ENCODE measurements around the gene RPS6KA2. TPM values are rescaled to one million over a fixed set of nuclear protein-coding genes. Genes with fewer than 3 reads are reported as not detected.
"Not testable (repeated sequence)": the region's sequence is repeated elsewhere in the genome, so short reads cannot be mapped to it uniquely, and the experiment has no call there.

Gene RPS6KA2
- total RNA-seq, 1 experiment from 2014 or later: 32.6 TPM

DNA sequence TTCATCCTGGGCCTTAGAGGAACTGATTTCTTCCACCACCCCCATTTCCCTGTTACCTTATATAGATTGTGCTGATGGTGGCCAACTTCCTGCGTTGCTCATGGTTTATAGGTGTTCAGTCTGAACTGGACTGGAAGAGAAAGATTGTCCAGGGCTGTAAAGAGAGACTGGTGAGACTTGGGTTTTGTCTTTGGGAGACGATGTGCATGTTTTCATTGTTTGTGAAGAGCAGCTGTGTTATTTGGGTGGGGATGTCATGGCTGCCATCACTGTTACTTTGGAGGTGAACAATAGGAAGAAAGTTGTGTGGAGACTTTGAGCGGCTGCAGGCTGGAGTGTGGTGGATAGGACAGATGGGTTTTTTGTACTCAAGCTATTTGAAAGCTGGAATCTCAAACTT is 228.7 kb downstream of the RPS6KA2 start:
- DNase-seq (ENCODE audit: low spot score): no peak

DNA sequence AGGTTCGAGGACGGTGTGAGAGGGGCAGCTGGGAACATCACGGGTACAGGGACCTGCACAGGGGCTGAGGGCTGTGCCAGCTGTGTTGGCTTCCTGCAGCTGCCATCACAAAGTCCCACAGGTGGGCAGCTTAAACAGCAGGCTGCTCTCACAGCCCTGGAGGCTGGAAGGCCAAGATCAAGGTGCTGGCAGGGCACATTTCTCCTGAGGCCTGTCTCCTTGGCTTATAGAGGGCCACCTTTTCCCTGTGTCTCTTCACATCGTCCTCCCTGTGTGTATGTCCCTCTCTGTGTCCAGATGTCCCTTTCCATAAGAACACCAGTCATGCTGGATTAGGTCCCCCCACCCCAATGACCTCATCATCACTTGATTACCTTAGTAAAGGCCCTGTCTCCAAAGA is 229.2 kb downstream of the RPS6KA2 start:
- no peak for DNase-seq (ENCODE audit: low spot score)

DNA sequence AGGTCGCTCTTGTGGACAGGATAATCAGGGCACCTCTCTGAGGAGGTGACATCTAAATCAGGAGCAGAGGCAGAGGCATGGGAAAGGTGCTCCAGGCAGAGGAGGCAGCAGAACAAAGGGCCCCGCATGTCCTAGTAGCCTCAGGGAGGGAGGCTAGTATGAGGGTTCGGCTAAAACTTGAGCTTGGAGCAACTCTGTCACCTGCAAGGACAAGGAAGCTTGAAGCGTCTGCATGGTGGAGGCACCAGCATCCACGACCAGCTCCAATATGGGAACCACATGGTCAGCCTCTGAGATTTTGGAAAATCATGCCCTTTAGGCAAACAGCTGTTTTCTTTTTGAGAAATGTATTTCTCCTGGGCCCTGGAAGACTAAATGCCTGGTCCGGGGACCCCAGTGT is 231.3 kb downstream of the RPS6KA2 start:
- no peak for DNase-seq (ENCODE audit: low spot score)

DNA sequence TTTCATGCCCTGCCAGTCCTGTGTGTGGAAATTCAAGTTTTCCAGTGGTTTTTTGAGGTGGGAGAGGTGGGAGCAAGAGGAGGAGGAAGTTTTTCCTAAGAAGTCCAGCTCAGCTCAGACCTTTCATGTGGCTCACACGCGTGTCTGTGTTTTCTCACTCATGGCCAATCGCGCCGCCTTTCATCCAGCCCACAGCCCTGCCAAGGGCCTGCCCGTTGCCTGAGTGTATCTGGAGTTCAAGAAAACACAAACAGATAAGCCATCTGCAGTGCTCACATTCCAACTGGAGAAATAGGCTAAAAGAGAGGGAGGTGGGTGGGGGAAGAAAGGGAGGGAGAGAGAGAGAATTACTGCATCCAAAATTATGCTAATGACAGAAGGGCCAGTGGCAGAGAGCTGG is 231.7 kb downstream of the RPS6KA2 start:
- no peak for DNase-seq (ENCODE audit: low spot score)

DNA sequence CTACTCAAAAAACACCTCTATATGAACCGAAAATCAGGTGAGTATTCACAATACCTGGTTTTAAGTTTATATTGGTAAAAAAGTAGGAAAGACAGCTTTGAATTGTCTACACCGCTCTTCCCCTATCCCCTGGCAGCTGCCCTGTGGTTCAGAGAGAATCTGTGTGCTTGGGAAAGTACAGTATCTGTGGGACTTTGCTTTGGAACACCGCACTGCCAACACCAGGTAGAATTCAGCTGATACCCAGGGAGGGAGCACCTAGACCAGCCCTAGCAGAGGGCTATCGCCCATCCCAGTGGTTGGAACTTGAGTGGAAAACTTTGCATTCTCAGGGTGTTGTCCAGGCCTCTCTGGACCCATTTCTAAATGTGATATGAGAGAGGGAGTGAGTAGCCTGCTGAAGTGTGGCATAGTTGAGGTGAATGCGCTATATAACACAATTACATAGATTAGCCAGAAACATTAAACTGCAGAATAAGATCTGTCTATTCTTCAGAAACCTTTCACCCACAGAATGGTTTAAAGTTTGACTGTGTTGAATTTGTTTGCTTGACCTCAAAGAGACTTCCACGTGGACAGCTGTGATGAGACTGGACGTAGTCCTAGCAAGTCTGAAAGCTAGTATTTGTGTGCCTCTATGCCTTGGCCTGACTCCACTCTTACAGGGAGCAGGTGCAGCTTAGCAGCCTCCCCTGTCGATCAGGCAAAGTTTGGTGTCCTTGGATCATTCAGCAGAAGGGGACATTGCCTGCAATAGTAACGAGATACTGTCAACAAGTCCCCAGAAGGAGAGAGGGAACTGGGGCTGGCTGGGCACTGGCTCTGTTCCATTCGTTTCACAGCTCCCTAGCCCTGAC is 232.8 kb downstream of the RPS6KA2 start:
- DNase-seq (ENCODE audit: low spot score): no peak

DNA sequence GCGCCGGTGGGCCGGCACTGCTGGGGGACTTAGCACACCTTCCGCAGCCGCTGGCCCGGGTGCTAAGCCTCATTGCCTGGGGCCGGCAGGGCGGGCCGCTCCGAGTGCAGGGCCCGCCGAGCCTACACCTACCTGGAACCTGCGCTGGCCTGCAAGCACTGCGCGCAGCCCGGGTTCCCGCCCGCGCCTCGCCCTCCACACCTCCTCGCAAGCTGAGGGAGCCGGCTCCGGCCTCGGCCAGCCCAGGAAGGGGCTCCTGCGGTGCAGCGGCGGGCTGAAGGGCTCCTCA is 233.6 kb downstream of the RPS6KA2 start:
- DNase-seq (ENCODE audit: low spot score): no peak

DNA sequence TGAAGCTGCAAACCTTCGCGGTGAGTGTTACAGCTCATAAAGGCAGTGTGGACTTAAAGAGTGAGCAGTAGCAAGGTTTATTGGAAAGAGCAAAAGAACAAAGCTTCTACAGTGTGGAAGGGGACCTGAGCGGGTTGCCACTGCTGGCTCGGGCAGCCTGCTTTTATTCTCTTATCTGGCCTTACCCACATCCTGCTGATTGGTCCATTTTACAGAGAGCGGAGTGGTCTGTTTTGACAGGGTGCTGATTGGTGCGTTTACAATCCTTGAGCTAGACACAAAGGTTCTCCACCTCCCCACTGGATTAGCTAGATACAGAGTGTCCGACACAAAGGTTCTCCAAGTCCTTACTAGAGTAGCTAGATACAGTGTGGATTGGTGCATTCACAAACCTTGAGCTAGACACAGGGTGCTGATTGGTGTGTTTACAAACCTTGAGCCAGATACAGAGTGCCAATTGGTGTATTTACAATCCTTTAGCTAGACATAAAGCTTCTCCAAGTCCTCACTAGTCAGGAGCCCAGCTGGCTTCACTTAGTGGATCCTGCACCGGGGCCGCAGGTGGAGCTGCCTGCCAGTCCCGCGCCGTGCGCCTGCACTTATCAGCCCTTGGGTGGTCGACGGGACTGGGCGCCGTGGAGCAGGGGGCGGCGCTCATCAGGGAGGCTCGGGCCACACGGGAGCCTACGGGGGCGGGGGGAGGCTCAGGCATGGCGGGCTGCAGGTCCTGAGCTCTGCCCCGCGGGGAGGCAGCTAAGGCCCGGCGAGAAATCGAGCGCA is 234.1 kb downstream of the RPS6KA2 start:
- not testable (repeated sequence) for DNase-seq (ENCODE audit: low spot score)

DNA sequence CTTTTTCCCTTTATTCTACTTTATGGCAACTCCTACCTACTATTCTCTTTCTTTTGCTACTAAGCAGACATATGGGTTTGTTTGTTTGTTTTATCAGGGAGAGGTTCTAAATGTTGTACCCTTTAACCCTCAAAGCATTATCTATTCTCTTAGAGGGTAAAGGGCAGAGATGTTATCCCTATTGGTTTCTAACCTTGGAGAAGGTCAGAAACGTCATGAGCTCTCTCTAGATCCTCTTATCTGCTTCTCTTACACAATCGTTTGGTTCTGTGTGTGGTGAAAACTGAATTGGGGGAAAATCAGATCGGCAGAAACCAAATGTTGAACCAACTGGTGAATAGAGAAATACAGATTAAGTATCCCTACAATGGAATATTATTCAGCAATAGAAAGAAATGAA is 237.9 kb downstream of the RPS6KA2 start:
- no peak for DNase-seq (ENCODE audit: low spot score)

DNA sequence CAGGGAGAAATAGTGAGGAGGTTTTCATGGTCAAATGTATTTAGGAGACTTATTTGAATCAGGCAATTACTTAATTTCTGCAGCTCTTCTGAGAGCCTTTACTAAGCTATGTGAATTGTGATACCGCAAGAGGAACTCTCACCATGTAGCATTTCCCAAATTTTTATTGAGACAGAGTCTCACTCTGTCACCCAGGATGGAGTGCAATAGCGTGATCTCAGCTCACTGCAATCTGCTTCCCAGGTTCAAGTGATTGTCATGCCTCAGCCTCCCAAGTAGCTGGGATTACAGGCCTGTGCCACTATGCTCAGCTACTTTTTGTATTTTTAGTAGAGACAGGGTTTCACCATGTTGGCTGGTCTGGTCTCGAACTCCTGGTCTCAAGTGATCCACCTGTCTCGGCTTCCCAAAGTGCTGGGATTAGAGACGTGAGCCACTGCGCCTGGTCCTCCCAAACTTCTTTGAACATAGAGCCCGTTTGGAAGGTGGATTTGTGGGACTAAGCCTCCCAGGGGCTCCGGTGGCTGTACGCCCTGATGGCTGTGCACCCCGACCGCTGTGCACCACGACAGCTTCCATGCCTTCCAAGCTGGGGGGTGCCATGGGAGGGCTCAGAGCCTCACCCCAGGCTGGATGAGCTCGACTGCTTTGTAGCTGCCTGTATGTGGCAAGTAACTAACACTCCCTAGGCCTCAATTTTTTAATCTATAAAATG is 238.6 kb downstream of the RPS6KA2 start:
- DNase-seq (ENCODE audit: low spot score): no peak

DNA sequence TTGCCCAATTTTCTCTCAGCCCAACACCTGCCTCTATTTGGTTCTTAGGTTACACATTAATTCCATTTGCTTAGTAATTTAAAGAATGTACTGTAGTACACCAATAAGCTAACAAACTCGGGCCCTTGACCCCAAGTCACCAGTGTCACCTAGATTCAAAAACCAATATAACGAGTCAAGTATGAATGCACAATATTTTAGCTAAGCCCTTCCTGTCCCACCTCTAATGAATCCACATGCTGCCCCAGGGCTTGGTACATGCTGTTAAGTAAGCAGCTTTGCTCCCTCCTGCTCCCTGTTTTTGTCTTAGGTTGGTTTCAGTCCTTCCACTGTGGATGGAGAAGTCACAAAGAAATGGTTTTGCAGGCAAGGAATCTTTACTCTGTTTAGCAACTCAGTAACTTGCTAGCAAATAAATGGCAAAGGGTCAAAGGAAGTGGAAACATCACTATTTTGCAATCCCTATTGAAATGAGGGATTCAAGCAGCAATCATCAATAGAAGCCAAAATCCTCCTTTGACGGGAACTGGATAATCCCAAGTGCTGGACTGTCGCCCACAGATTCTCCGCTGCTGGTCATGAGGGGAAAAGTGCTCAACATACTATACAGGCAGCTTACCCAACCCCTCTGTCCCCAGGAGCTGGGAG is 239.3 kb downstream of the RPS6KA2 start:
- DNase-seq (ENCODE audit: low spot score): no peak

DNA sequence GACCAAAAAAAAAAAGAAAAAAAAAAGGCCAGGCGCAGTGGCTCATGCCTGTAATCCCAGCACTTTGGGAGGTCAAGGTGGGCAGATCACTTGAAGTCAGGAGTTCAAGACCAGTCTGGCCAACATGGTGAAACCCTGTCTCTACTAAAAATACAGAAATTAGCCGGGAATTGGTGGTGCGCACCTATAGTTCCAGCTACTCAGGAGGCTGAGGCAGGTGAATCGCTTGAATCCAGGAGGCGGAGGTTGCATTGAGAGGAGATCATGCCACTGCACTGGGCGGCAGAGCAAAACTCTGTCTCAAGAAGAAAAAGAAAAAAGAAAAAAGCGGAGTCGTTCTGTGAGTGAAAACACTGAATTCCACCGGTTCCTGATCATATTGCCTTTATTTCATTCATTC is 240.0 kb downstream of the RPS6KA2 start:
- DNase-seq (ENCODE audit: low spot score): not testable (repeated sequence)

DNA sequence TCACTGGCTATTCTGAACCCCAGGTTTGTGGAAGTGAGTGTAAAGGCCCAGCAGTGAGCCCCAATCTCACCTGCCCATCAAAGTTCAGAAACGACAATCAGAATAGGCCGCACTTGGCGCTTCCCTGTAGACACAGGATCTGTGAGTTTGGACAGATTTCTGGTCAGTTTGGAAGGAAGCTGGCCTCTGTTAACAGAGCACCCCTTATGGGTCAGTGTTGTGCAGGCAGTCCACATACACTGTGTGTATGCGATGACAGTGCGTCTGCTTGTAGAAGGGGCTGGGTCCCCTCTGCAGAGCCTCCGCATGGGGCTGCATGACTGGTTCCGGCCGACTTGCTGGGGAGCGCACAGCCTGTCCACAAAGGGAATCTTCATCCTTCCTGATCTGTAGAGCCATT is 240.9 kb downstream of the RPS6KA2 start:
- DNase-seq (ENCODE audit: low spot score): no peak

DNA sequence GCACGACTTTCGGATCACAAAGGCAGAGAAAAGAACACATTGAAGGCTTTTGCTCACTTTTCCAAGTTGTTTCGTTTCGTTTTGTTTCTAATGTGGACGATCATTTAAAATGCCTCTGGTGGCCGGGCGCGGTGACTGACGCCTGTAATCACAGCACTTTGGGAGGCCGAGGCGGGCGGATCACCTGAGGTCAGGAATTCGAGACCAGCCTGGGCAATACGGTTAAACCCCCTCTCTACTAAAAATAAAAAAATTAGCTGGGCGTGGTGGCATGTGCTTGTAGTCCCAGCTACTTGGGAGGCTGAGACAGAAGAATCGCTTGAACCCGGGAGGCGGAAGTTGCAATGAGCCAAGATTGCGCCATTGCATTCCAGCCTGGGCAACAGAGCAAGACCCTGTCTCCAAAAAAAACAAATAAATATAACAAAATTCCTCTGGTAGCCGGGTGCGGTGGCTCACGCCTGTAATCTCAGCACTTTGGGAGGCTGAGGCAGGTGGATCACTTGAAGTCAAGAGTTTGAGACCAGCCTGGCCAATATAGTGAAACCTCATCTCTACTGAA is 243.2 kb downstream of the RPS6KA2 start:
- DNase-seq (ENCODE audit: low spot score): not testable (repeated sequence)

DNA sequence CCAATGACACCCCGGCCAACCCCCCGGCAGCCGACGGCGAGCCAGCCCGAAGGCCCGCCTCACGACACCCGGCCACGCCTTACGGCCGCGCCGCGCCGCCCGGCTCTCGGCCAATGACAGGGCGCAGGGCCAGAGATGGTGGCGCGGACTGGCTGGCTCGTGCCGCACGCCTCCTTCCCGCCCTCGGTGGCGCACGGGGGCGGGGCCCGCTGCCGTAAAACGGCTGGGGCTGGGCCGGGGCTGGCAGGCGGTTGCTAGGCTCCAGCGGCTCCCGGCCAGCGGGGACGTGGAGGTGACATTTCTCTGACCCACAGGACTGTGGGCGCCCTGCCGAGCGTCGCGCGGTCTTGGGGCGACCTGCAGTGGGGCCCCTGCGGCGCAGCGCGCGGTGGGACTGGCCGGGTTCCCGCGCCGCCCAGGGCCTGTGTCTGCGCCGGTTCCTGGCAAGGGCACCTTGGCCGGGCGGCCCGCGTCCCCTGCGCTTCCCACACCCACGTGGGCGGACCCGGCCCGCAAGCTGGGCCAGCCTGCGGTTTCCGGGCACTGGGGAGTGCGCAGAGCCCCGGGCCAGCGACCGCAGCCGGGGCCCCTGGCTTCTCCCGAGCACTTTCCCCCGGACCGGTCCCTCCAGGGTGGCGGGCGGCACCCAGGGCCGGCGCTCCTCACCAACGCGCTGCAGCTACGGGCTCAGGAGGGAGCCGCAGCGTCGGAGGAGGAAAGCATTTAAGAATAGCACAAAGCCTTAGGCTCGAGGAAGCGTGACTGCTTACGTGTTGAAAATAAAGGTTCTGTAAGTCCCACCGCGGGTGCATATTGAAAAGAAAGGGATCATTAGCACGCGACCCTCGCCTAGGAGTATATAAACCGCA is 243.9 kb downstream of the RPS6KA2 start, which contains the start of gene MPC1:
Gene MPC1 (minus strand): TSS at position 8 of the 869 bp plus-strand sequence. CDS start 64 bp downstream, outside the sequence.
- peak; percentile 81 for DNase-seq (ENCODE audit: low spot score)

DNA sequence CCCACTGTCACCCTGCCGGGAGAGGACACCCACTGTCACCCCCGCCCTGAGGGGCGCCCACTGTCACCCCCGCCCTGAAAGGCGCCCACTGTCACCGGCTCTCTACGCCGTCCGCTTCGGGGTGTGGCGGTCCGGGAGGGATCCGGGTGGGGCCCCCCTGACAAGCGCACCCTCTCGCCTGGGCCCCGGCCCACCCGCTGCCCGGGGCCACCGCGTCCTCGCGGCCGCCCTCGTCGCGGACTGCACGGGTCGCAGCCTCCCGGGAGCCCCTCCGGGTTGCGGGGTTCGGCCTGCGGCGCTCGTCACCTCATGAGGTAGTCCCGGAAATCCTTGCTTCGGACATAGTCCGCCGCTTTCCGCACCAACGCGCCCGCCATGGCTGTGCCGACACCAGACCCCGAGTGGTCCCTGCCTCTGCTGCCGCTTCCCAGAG is 244.5 kb downstream of the RPS6KA2 start:
- no peak for DNase-seq (ENCODE audit: low spot score)

DNA sequence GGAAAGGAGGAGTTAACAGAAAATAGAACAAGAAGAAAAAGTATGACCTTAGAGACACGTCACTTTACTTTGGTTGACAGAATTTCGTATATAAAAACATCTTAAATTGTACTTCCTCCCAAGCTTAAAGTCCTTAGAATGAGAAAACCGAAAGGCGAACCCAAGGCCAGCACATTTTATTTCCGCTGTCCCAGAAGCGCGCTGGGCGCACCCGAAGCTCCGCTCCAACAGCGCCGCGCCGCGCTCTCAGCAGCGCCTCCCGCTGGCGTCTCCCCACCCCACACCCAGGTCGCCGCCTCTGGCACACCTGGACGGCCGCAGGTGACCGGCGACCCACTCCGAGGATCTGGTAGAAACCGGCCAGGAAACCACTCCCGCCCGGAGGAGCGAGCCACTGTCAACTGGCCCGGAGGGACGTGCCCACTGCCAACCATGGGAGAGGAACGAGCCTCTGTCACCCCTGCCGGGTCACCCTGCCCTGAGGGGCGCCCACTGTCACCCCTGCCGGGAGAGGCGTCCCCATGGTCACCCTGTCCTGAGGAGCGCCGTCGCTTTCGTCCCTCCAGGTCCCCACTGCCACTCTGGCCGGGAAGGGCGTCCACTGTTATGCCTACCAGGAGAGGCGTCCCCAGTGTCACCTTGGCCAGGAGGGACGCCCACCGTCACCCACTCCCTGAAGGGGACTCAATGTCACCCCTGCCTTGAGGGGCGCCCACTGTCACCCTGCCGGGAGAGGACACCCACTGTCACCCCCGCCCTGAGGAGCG is 245.1 kb downstream of the RPS6KA2 start:
- no peak for DNase-seq (ENCODE audit: low spot score)

DNA sequence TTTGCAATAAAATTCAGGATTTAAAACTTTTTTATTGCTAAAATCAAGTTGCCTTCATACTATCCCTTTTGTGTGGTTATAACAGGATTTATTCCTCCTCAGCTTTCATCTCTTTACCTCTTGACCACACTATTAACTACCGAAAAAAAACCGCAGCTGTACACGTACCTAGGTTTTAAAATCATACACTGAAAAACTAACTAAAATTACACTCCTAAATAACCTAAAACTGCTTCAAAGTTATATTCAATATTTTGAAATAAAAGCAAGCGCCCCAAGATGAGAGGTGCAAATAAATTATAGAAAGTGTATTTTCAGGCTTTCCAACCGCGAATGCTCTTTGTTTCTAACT is 245.7 kb downstream of the RPS6KA2 start:
- no peak for DNase-seq (ENCODE audit: low spot score)

DNA sequence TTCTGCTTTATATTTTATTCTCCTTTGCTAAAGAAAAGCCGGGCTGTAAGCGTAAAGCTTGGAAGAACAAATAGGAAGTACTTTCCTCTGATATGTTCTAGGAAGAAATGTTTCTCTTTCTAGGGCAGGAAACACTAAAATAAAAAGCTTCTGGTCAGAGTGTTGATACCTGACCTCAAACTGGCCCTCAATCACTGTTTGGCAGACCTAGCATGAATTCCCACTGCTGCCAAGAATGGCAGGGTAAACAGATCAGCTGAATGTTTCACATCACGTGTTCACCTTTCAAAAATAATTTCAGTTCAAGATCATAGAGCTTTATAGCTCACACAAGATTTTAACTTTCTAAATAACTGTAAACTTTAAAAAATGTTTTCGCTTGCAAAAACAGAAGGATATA is 247.3 kb downstream of the RPS6KA2 start:
- no peak for DNase-seq (ENCODE audit: low spot score)

DNA sequence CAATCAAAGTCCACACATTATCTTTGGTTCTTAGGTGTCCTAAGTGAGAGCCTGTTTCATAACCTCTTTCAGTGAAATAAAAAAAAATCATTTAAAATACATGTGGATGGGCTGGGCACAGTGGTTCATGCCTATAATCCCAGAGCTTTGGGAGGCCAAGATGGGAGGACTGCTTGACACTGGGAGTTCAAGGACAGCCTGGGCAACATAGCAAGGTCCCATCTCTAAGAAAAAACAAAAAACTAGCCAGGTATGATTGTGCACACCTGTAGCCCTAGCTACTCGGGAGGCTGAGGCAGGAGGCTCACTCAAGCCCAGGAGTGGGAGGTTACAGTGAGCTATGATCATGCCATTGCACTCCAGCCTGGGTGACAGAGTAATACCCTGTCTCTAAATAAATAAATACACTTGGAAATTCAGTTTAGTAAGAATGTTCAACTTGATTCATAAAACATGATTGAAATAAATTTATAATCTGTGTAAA is 247.9 kb downstream of the RPS6KA2 start:
- no peak for DNase-seq (ENCODE audit: low spot score)

DNA sequence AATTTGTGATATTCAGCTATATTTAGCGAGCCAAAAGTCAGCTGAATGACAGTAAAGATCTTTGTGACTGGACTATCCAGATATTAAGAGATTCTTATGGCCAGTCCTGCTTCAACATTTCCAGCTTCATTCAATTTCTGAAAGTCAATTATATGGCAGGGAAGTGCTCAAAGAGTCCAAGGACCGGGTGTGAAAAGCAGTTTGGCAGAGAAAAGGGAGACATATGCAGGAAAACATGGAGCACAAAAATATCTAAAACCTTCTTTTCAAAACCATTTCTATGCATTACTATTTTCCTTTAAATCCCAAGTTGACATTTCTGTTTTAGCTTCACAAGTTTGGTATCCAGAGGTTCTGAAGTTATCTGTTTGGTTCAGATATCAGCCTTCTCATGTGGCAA is 249.3 kb downstream of the RPS6KA2 start:
- no peak for DNase-seq (ENCODE audit: low spot score)
